Endothelial cell of umbilical vein (primary cell): ENCODE results near the gene NME7. TPM values are rescaled to one million over a fixed set of nuclear protein-coding genes. Genes with fewer than 3 reads are reported as not detected.

Source experiments
- BruUV-seq: library from RNA; stranded (reverse); fragments of 400-500 nt; replicated peaks from 2 replicates; lab custom pipeline; 2021; lab: Mats Ljungman, UMichigan
- CTCF ChIA-PET: fragments of 300-600, 350-600 bp; sonication (Branson Sonifier 250); formaldehyde crosslinking; loops from one replicate; lab custom pipeline; 2021; ENCODE audit warnings: antibody characterized with exemption, inconsistent platforms; lab: Charles Lee
- POLR2A ChIA-PET: fragments of 300-600, 350-600 bp; sonication (Branson Sonifier 250); formaldehyde crosslinking; loops from one replicate; lab custom pipeline; 2021; ENCODE audit warnings: antibody characterized with exemption, inconsistent platforms; lab: Charles Lee
- DNase-seq: peaks from one replicate; pipeline ENCODE4 v3.0.0-alpha.2; 2011; ENCODE audit warnings: low read depth, low spot score
- FAIRE-seq: peaks from 2 replicates; lab custom pipeline; 2011; peaks lifted over from hg19 to GRCh38; lab: Jason Lieb, UNC
- H2AFZ ChIP-seq: 2 replicates; pipeline ENCODE4 v1.6.0; 2012; ENCODE audit warnings: low read depth, low read length, control low read depth, inconsistent platforms
- H3K27ac ChIP-seq: 2 replicates; pipeline ENCODE4 v1.5.1; 2011; ENCODE audit warnings: low read depth, mild to moderate bottlenecking, control low read depth, low read length, moderate library complexity; ENCODE audit not compliant: insufficient read depth
- H3K27me3 ChIP-seq, 2 experiments: 2 replicates each; pipeline versions ENCODE4 v1.6.0 to v1.6.1; 2011; ENCODE audit warnings: low read length in 2 of 2, mixed read lengths in 1 of 2; ENCODE audit not compliant: control insufficient read depth in 2 of 2, insufficient read depth in 2 of 2
- H3K36me3 ChIP-seq, 2 experiments: 2 replicates in 1 of 2; 3 replicates in 1 of 2; pipeline ENCODE4 v1.5.1; 2011; ENCODE audit warnings: low read length in 2 of 2, mild to moderate bottlenecking in 1 of 2, moderate library complexity in 1 of 2; ENCODE audit not compliant: control insufficient read depth in 2 of 2, insufficient read depth in 2 of 2; ENCODE audit errors: extremely low read depth in 1 of 2
- H3K4me1 ChIP-seq: 3 replicates; pipeline ENCODE4 v1.5.1; 2011; ENCODE audit warnings: mild to moderate bottlenecking, low read length; ENCODE audit not compliant: control insufficient read depth, insufficient read depth; ENCODE audit errors: extremely low read depth
- H3K4me2 ChIP-seq: 2 replicates; pipeline ENCODE4 v1.6.1; 2011; ENCODE audit warnings: low read length, control low read depth, mixed read lengths; ENCODE audit not compliant: insufficient read depth
- H3K4me3 ChIP-seq, 3 experiments: fragments of 200-600 bp in 1 of 3; sonication (generic), shearing (Covaris generic) in 1 of 3; replicated peaks in 1 of 3; 2 replicates each; pipeline ENCODE4 v1.5.1; 2011 to 2016; ENCODE audit warnings: control low read depth in 3 of 3, low read length in 3 of 3, mild to moderate bottlenecking in 2 of 3, inconsistent platforms in 1 of 3, low read depth in 1 of 3, moderate library complexity in 1 of 3; ENCODE audit not compliant: insufficient read depth in 1 of 3
- H3K79me2 ChIP-seq: 2 replicates; pipeline ENCODE4 v1.6.0; 2012; ENCODE audit warnings: low read length, inconsistent platforms; ENCODE audit not compliant: control insufficient read depth, insufficient read depth
- H3K9ac ChIP-seq: replicated peaks from 2 replicates; pipeline ENCODE3; 2011; ENCODE audit warnings: low read length, control low read depth; ENCODE audit not compliant: insufficient read depth; ENCODE audit errors: extremely low read depth
- H3K9me1 ChIP-seq: replicated peaks from 3 replicates; pipeline ENCODE4 v1.6.0; 2011; ENCODE audit warnings: mild to moderate bottlenecking, low read length; ENCODE audit not compliant: control insufficient read depth, insufficient read depth; ENCODE audit errors: extremely low read depth
- H3K9me3 ChIP-seq: replicated peaks from 2 replicates; pipeline ENCODE4 v1.5.1; 2012; ENCODE audit warnings: low read length, inconsistent platforms; ENCODE audit not compliant: control insufficient read depth, insufficient read depth
- H4K20me1 ChIP-seq: replicated peaks from 2 replicates; pipeline ENCODE3; 2011; ENCODE audit warnings: mild to moderate bottlenecking, low read length; ENCODE audit not compliant: control insufficient read depth, insufficient read depth; ENCODE audit errors: extremely low read depth
- CTCF ChIP-seq, 2 donors: IDR thresholded peaks; 1 replicate in 1 of 2; 2 replicates in 1 of 2; pipeline ENCODE4 v1.5.1; 2011; ENCODE audit warnings: low read length in 2 of 2, mild to moderate bottlenecking in 2 of 2, moderate library complexity in 2 of 2, control low read depth in 1 of 2, inconsistent platforms in 1 of 2, low read depth in 1 of 2; ENCODE audit not compliant: insufficient read depth in 1 of 2; ENCODE audit errors: extremely low read depth in 1 of 2
- EZH2 ChIP-seq: IDR thresholded peaks from 2 replicates; pipeline ENCODE4 v1.6.1; 2012; ENCODE audit warnings: borderline replicate concordance, low read depth, mild to moderate bottlenecking, moderate library complexity, low read length, inconsistent platforms; ENCODE audit not compliant: severe bottlenecking
- JUN ChIP-seq: IDR thresholded peaks from 2 replicates; pipeline ENCODE4 v1.6.1; 2011; ENCODE audit warnings: borderline replicate concordance, low read depth; ENCODE audit not compliant: insufficient read length, insufficient read depth
- MAX ChIP-seq: IDR thresholded peaks from 2 replicates; pipeline ENCODE4 v1.6.1; 2011; ENCODE audit not compliant: insufficient read depth, insufficient read length
- MYC ChIP-seq: IDR thresholded peaks from one replicate; pipeline ENCODE4 v1.6.1; 2011; ENCODE audit warnings: mild to moderate bottlenecking, low read depth, low read length
- POLR2A ChIP-seq: IDR thresholded peaks from 2 replicates; pipeline ENCODE4 v1.6.1; 2012; ENCODE audit warnings: low read depth, mild to moderate bottlenecking, control low read depth, low read length
- dilution Hi-C: fragments of 300-500 bp; cut with MboI; formaldehyde crosslinking; loops from one replicate; pipeline ENCODE4 v1.15.0; 2019; ENCODE audit warnings: low sequenced_read_pairs; ENCODE audit not compliant: extremely low pct_ligation_motif_present
- intact Hi-C: fragments of 100-400 bp; cut with micrococcal nuclease; formaldehyde crosslinking; loops from one replicate; pipeline ENCODE4 v1.10.0; 2022
- polyA plus RNA-seq, 4 experiments: library from polyadenylated mRNA; depleted of rRNA in 3 of 4; stranded (reverse) in 3 of 4; unstranded in 1 of 4; fragments of >200 nt; gene quantifications; 2 replicates each; pipeline versions ENCODE4 v1.2.1 to v1.2.3, GENCODE V29; 2011 to 2012; ENCODE audit warnings: missing spikeins in 1 of 4
- total RNA-seq: library from RNA; stranded (reverse); gene quantifications from 2 replicates; pipeline ENCODE4 v1.2.3, GENCODE V29; 2021

The NME7 gene
- total and polyA plus RNA-seq, 2 donors (not counting 3 experiments of a cell fraction or from before 2014, with no cell fraction given) = 16.5 to 25.3 TPM

GRCh38 chr1:169325117-169325516 lies 42.5 kb downstream of the NME7 start:
- H3K4me3 ChIP-seq = no peak overlapping the region
- DNase-seq = no peak
- FAIRE-seq = no peak

More at GRCh38 chr1:169325117-169325516, 42.5 kb downstream of the NME7 start:
- POLR2A ChIA-PET = no interaction called here
- no peak overlapping the region for H3K9ac ChIP-seq
- no peaks in the 10 kb centered on the region for H3K9me3 ChIP-seq
- no peaks in the 10 kb centered on the region for H4K20me1 ChIP-seq
- H3K27me3 ChIP-seq = no peaks in the 10 kb centered on the region
- CTCF ChIA-PET = no interaction called here
- peaks cover 17% of the 10 kb centered on the region for H3K4me1 ChIP-seq
- no peaks in the 10 kb centered on the region for H3K36me3 ChIP-seq
- TF ChIP-seq MYC = no peak
- TF ChIP-seq JUN = no peak
- no peak for TF ChIP-seq EZH2
- no peak for TF ChIP-seq CTCF (IDR thresholded peaks at IDR 0.05; ENCODE audit: extremely low read depth in 1 of 2, insufficient read depth in 1 of 2, low read depth in 1 of 2, low read length in 2 of 2)
- TF ChIP-seq POLR2A = no peak
- no peak for TF ChIP-seq MAX
- dilution Hi-C loops = no loop called here
- H2AFZ ChIP-seq = no peak overlapping the region
- H3K9me1 ChIP-seq = no peaks in the 10 kb centered on the region
- intact Hi-C loops = loop anchor here (5.0 kb wide), 1 partner anchor 218 kb away; the partner anchor contains the start of gene ATP1B1
- no peak overlapping the region for H3K4me2 ChIP-seq
- peaks cover 6% of the 10 kb centered on the region for H3K79me2 ChIP-seq
- no TSS peak for BruUV-seq
- H3K27ac ChIP-seq = no peak overlapping the region
